HepG2 (cell line): ENCODE data around the gene DLX3. TPM values are rescaled to one million over a fixed set of nuclear protein-coding genes. Genes with fewer than 3 reads are reported as not detected.

Experiments used
- ATAC-seq: fragments of 200-7000 bp; cut with Tn5 transposase; 3 replicates; pipeline ENCODE4 v1.9.1; 2020; ENCODE audit warnings: mild to moderate bottlenecking, moderate library complexity
- BruUV-seq: library from RNA; stranded (reverse); fragments of 400-500 nt; replicated peaks from 2 replicates; lab custom pipeline; 2021; lab: Mats Ljungman, UMichigan
- CTCF ChIA-PET: fragments of 300-600 bp; formaldehyde crosslinking; extraction: SDS; loops from one replicate; lab custom pipeline; 2021; ENCODE audit warnings: low total read pairs, inconsistent platforms, low intra/inter-chr PET ratio; lab: Yijun Ruan, JAX
- POLR2A ChIA-PET: fragments of 350-600 bp; sonication (Branson Sonifier 250); formaldehyde crosslinking; loops from one replicate; lab custom pipeline; 2020; ENCODE audit warnings: antibody characterized with exemption, inconsistent platforms; lab: Yijun Ruan, JAX
- DNase-seq: peaks from one replicate; pipeline ENCODE4 v3.0.0-alpha.2; 2015; ENCODE audit warnings: low spot score
- FAIRE-seq: peaks from 3 replicates; lab custom pipeline; 2011; peaks lifted over from hg19 to GRCh38; lab: Jason Lieb, UNC
- H2AFZ ChIP-seq: one replicate; pipeline ENCODE4 v1.6.1; 2011; ENCODE audit warnings: low read length, inconsistent platforms
- H3K27ac ChIP-seq: fragments of 300-600 bp; 3 replicates; pipeline ENCODE4 v1.8.0; 2011; ENCODE audit warnings: mixed run types, mild to moderate bottlenecking, mixed read lengths, low read length, inconsistent platforms; ENCODE audit not compliant: insufficient read depth; ENCODE audit errors: extremely low read length
- H3K27me3 ChIP-seq, 2 experiments: fragments of 200-600 bp in 1 of 2; 2 replicates in 1 of 2; 3 replicates in 1 of 2; pipeline versions ENCODE4 v1.6.0 to v1.8.0; 2011; ENCODE audit warnings: low read length in 2 of 2, mild to moderate bottlenecking in 2 of 2, moderate library complexity in 2 of 2, inconsistent platforms in 1 of 2; ENCODE audit not compliant: insufficient read depth in 2 of 2, control insufficient read depth in 1 of 2
- H3K36me3 ChIP-seq, 2 experiments: fragments of 200-600 bp in 1 of 2; replicated peaks in 1 of 2; 2 replicates in 1 of 2; 3 replicates in 1 of 2; pipeline versions ENCODE4 v1.5.1 to v1.8.0; 2011; ENCODE audit warnings: low read length in 2 of 2, inconsistent platforms in 1 of 2; ENCODE audit not compliant: insufficient read depth in 2 of 2, control insufficient read depth in 1 of 2
- H3K4me1 ChIP-seq: 2 replicates; pipeline ENCODE4 v1.5.1; 2012; ENCODE audit warnings: low read length, inconsistent platforms; ENCODE audit not compliant: insufficient read depth
- H3K4me2 ChIP-seq: 2 replicates; pipeline ENCODE4 v1.6.0; 2011; ENCODE audit warnings: low read depth, low read length, inconsistent platforms
- H3K4me3 ChIP-seq, 3 experiments: fragments of 200-600 bp in 1 of 3; sonication (generic), shearing (Covaris generic) in 1 of 3; replicated peaks in 1 of 3; 2 replicates each; pipeline ENCODE4 v1.5.1; 2011 to 2016; ENCODE audit warnings: low read length in 3 of 3, inconsistent platforms in 2 of 3, low read depth in 2 of 3, mild to moderate bottlenecking in 2 of 3, control low read depth in 1 of 3, mixed read lengths in 1 of 3; ENCODE audit not compliant: insufficient read depth in 1 of 3
- H3K79me2 ChIP-seq: one replicate; pipeline ENCODE4 v1.6.1; 2011; ENCODE audit warnings: low read length, inconsistent platforms; ENCODE audit not compliant: insufficient read depth
- H3K9ac ChIP-seq: 2 replicates; pipeline ENCODE4 v1.6.0; 2011; ENCODE audit warnings: mild to moderate bottlenecking, low read depth, low read length, inconsistent platforms; ENCODE audit not compliant: insufficient read depth
- H3K9me3 ChIP-seq: 2 replicates; pipeline ENCODE4 v1.5.1; 2012; ENCODE audit warnings: mild to moderate bottlenecking, low read length
- H4K20me1 ChIP-seq: 2 replicates; pipeline ENCODE4 v1.6.0; 2011; ENCODE audit warnings: inconsistent platforms, mild to moderate bottlenecking, low read length, moderate library complexity; ENCODE audit not compliant: insufficient read depth
- BRF2 ChIP-seq: sonication (generic); formaldehyde crosslinking; IDR thresholded peaks from 2 replicates; pipeline ENCODE4 v1.8.1; 2022; ENCODE audit warnings: mild to moderate bottlenecking, missing genetic modification reagents
- CREB1 ChIP-seq, 2 experiments: fragments of 450-650 bp in 1 of 2; IDR thresholded peaks; 2 replicates each; pipeline ENCODE4 v1.6.1; 2016 to 2017; ENCODE audit warnings: control low read depth in 1 of 2, mild to moderate bottlenecking in 1 of 2, missing compliant biosample characterization in 1 of 2, missing genetic modification characterization in 1 of 2
- FIP1L1 ChIP-seq: fragments of 200-400 bp; formaldehyde crosslinking; IDR thresholded peaks from 2 replicates; pipeline ENCODE4 v1.6.1; 2018; ENCODE audit warnings: low read depth, mild to moderate bottlenecking, low read length, moderate library complexity, borderline replicate concordance; ENCODE audit not compliant: insufficient read depth
- MXI1 ChIP-seq: IDR thresholded peaks from 3 replicates; pipeline ENCODE4 v1.6.1; 2012; ENCODE audit warnings: low read depth, low read length, inconsistent platforms, borderline replicate concordance
- PLRG1 ChIP-seq: fragments of 450-650 bp; conservative IDR thresholded peaks from 2 replicates; pipeline ENCODE4 v1.6.1; 2016
- TFDP1 ChIP-seq: IDR thresholded peaks from 2 replicates; pipeline ENCODE4 v1.6.1; 2016; ENCODE audit warnings: missing compliant biosample characterization, missing genetic modification reagents, borderline replicate concordance
- TSC22D2 ChIP-seq: sonication (generic); formaldehyde crosslinking; IDR thresholded peaks from 2 replicates; pipeline ENCODE4 v1.5.1; 2020; ENCODE audit warnings: missing genetic modification reagents, mild to moderate bottlenecking, borderline replicate concordance
- U2AF1 ChIP-seq: fragments of 200-400 bp; formaldehyde crosslinking; optimal IDR thresholded peaks from 2 replicates; pipeline ENCODE3; 2017; ENCODE audit warnings: mild to moderate bottlenecking, low read depth, low read length
- ZKSCAN1 ChIP-seq: fragments of 150-350 bp; IDR thresholded peaks from 2 replicates; pipeline ENCODE4 v1.6.1; 2014; ENCODE audit warnings: low read length
- ZKSCAN8 ChIP-seq: IDR thresholded peaks from 2 replicates; pipeline ENCODE4 v1.6.1; 2016; ENCODE audit warnings: borderline replicate concordance, missing genetic modification reagents, missing compliant biosample characterization
- ZNF17 ChIP-seq: sonication (generic); formaldehyde crosslinking; IDR thresholded peaks from 2 replicates; pipeline ENCODE4 v1.5.0; 2020; ENCODE audit warnings: mild to moderate bottlenecking, missing genetic modification reagents
- ZNF180 ChIP-seq: sonication (generic); formaldehyde crosslinking; IDR thresholded peaks from 2 replicates; pipeline ENCODE4 v1.4.0; 2020; ENCODE audit warnings: low read depth, missing genetic modification reagents, borderline replicate concordance
- ZNF256 ChIP-seq: sonication (generic); formaldehyde crosslinking; conservative IDR thresholded peaks from 2 replicates; pipeline ENCODE4 v1.4.0; 2020; ENCODE audit warnings: missing genetic modification reagents
- ZNF407 ChIP-seq: sonication (generic); formaldehyde crosslinking; IDR thresholded peaks from one replicate; pipeline ENCODE4 v1.5.1; 2020; ENCODE audit warnings: mild to moderate bottlenecking, missing genetic modification reagents; ENCODE audit errors: not compliant biosample characterization
- ZNF562 ChIP-seq: sonication (generic); formaldehyde crosslinking; IDR thresholded peaks from 2 replicates; pipeline ENCODE4 v1.8.0; 2022; ENCODE audit warnings: missing genetic modification reagents, borderline replicate concordance
- ZNF607 ChIP-seq: sonication (generic); formaldehyde crosslinking; IDR thresholded peaks from 2 replicates; pipeline ENCODE4 v1.5.1; 2020; ENCODE audit warnings: missing genetic modification reagents, mild to moderate bottlenecking, borderline replicate concordance
- WGBS: methylation state at CpG from one replicate; pipeline ENCODE4 v1.1.6; 2017; ENCODE audit warnings: low lambda C conversion rate; 5-methylcytosine and 5-hydroxymethylcytosine counted together
- in situ Hi-C: cut with HindIII; loops from 2 replicates; pipeline ENCODE4 v1.10.0; 2017; ENCODE audit warnings: low pct_unique_long_range_greater_than_20kb; ENCODE audit not compliant: extremely low pct_ligation_motif_present
- intact Hi-C: fragments of 100-400 bp; cut with micrococcal nuclease; formaldehyde crosslinking; loops from one replicate; pipeline ENCODE4 v1.10.0; 2022; ENCODE audit not compliant: unreplicated experiment
- polyA plus RNA-seq, 8 experiments: library from polyadenylated mRNA; depleted of rRNA in 3 of 8; stranded (reverse) in 7 of 8; unstranded in 1 of 8; fragments of >200 nt; fragmentation: Illumina TruSeq in 4 of 8; extraction: Trizol in 4 of 8; gene quantifications; 2 replicates each; pipeline versions ENCODE4 v1.2.1 to v1.2.3, GENCODE V29; 2011 to 2016; ENCODE audit warnings: low read depth in 4 of 8, missing spikeins in 1 of 8, mixed read lengths in 1 of 8; ENCODE audit not compliant: insufficient read depth in 1 of 8
- total RNA-seq, 5 experiments: library from RNA; depleted of rRNA; stranded (reverse); fragments of >200 nt; fragmentation: Illumina TruSeq; extraction: Trizol; gene quantifications; 2 replicates each; pipeline ENCODE4 v1.2.3, GENCODE V29; 2016; ENCODE audit warnings: low read depth in 1 of 5

DLX3 gene
- total and polyA plus RNA-seq, 2 of the 13 experiments (the other 11 are each of a cell fraction or from before 2014, with no cell fraction given) = 0.03 TPM; not detected in 1

- CTCF ChIA-PET = no interaction called here
- WGBS = 0% methylated on average over 2 of the region's 2 CpGs
- Histone ChIP-seq H4K20me1 (no peaks in the 10 kb centered on the region), H3K9me3 (no peaks in the 10 kb centered on the region), H3K27ac (no peak overlapping the region), H3K4me2 (no peak overlapping the region), H3K9ac (no peak overlapping the region), H3K79me2 (no peaks in the 10 kb centered on the region), H3K36me3 (no peaks in the 10 kb centered on the region), H2AFZ (no peak overlapping the region), H3K27me3 (peaks cover 21 to 55% of the 10 kb centered on the region in 2 experiments), H3K4me1 (no peaks in the 10 kb centered on the region), H3K4me3 (no peak overlapping the region)
- intact Hi-C loops = no loop called here
- FAIRE-seq (no peak), DNase-seq (no peak), ATAC-seq (no peak)
- BruUV-seq = no TSS peak
- POLR2A ChIA-PET = no interaction called here
- in situ Hi-C loops = no loop called here
- TF ChIP-seq MXI1 (no peak), TSC22D2 (CRISPR knock-in tag) (no peak), ZNF407 (CRISPR knock-in tag) (no peak), U2AF1 (no peak), CREB1 (IDR thresholded peaks at IDR 0.05) (no peak), CREB1 (CRISPR knock-in tag; IDR thresholded peaks at IDR 0.05) (no peak), ZNF607 (CRISPR knock-in tag) (no peak), BRF2 (CRISPR knock-in tag) (no peak), ZKSCAN8 (CRISPR knock-in tag) (no peak), PLRG1 (no peak), FIP1L1 (no peak), ZKSCAN1 (no peak), ZNF180 (CRISPR knock-in tag) (no peak), ZNF562 (CRISPR knock-in tag) (no peak), TFDP1 (no peak), ZNF256 (no peak), ZNF17 (no peak)
Measured at GRCh38 chr17:49987290-49987585, 7.8 kb downstream of the DLX3 start.
